HG02642 (cell line): ENCODE measurements around the gene DNAJC7.
"Not testable (repeated sequence)": the region's sequence is repeated elsewhere in the genome, so short reads cannot be mapped to it uniquely, and the experiment has no call there.

Experiments used
- ATAC-seq: cut with Tn5 transposase; IDR thresholded peaks from one replicate; pipeline ENCODE4 v1.9.1; 2021; ENCODE audit warnings: mild to moderate bottlenecking; ENCODE audit not compliant: unreplicated experiment, poor library complexity

Gene DNAJC7

DNA sequence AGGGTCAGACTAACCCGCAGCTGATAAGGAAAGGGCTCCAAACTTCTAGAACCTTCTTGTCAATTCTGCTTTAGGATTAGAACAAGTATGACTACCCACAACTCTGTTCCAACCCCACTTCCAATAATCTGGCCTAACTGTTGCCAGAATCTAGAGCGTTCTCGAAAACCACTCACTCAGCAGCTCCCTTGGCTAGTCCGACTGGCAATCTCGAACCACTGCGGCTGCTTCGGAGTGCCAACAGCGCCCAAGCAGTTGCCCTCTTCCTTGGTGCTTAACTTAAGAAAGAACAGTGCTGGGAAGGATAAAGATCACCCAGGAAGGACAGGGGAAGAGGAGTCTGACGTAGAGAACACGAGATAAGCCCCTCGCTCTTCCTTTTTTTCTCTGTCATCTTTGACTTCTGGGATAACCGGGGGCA, 818 bp downstream of the DNAJC7 start:
- ATAC-seq: no peak

DNA sequence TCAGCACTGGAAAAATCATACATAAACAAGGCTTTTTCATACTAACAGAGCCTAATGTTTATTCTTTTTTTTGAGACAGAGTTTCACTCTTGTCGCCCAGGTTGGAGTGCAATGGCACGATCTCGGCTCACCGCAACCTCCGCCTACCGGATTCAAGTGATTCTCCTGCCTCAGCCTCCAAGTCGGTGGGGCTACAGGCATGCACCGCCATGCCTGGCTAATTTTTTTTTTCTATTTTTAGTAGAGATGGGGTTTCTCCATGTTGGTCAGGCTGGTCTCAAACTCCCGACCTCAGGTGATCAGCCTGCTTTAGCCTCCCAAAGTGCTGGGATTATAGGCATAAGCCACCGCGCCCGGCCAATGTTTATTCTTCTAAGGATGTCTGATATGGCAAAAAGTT, 3.5 kb downstream of the DNAJC7 start:
- not testable (repeated sequence) for ATAC-seq

DNA sequence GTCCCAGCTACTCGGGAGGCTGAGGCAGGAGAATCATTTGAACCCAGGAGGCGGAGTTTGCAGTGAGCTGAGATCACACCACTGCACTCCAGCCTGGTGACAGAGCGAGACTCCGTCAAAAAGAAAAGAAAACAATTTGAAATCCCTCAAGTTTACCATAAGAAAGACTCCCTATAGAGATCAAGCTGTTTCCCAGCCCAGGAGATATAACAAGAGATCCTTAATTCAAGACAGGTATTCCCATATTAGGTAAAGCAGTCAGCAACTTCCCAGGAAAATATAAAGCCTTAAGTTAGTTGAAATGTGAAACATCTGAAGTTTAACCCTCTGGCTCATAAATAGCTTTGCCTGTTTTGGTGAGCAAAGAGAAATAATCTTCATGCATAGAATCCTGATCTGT, 4.9 kb downstream of the DNAJC7 start:
- not testable (repeated sequence) for ATAC-seq

DNA sequence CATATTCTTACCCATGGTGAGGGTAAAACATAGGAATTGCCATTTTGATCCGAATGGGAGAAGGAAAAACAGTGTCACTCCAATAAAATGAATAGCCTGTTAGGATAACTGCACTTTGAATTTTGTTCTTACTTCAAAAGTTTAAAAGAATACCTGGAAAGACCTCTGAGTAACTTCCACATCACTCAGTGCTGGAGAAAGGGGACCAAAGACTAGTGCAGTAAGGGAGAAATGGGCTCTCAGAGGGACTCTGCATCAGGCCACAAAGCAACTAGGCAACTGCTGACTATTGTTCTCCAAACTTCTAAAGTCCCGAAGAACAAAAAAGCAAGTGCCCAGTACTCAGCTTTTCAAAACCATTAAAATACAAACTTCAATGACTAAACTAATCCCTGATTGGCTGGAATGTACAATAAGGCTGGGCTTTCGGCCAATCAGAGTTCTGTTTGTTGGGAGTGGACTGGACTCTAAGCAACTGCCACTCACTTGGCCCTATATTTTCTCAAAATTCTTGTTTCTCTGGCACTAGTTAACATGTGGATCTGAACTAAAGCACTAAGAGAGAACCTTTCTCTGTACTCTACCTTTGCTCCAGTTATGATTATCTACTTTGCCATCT, 6.2 kb downstream of the DNAJC7 start:
- no peak for ATAC-seq

DNA sequence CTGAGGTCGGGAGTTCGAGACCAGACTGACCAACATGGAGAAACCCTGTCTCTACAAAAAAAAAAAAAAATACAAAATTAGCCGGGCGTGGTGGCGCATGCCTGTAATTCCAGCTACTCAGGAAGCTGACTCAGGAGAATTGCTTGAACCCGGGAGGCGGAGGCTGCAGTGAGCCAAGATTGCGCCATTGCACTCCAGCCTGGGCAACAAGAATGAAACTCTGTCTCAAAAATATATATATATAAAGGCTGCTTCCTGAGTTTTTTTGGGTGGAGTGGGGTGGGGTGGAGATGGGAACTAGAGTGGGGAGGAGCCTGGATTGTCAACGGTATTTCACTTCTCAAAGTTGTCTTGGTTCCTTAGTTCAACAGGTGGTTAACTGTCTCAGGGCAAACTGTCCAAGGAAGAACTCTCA, 7.0 kb downstream of the DNAJC7 start:
- ATAC-seq: not testable (repeated sequence)

DNA sequence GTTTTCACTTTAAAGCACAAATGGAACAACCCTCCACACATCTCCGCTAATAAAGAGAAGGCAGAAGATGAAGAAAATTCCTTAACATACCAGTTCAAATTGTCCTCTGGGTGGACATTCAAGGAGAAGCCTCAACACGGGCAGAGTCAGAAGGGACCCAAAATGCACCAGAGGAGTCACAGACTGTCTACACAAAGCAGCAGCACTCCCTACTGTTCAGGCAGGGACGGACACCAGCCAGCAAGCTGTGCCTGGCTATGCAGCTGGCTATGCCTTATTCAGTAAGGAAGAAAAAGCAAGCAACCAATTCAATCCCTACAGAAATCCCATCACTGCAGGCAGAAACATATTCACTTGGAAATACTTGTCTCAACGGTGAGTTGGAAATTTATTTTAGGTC, 8.1 kb downstream of the DNAJC7 start:
- ATAC-seq: no peak

DNA sequence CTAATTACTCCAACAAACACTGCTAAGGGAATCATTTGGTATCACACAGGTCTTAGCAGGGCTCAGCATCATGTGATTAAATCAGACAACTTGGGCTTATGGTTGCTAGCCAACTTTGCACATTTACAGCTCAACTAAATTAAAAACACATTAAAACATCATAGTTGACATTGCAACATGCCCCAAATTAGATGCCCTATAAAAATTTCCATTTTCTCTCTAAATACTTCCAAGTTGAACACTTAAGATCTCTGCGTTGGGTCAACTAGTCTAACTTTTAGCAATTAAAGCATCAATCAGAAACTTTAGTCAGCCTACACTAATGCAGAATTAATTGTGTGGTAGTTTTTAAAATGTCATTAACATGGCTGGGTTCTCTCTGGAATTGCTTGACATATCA, 12.1 kb downstream of the DNAJC7 start:
- ATAC-seq: no peak

DNA sequence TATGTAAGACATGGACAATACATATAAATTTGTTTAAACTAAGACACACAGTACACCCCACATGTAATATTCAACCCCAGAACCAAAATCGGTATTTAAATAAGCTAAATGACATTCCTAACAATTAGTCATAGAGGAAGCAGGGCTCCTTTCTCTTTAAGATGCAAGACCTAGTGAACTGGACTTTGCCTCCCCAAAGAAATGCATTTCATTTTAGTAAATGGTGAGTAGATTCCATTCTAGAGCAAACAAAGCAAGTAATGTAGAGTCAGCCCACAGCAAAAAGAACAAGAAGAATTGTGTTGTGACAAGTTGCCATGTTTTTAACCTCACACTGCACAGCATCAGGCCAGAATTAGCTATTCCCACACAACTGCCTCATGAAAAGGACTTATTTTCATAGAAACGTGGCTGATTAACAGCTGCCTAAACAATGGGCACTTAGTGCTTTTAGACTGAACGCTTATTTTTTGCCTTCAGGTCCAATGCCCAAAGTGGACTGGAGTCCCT, 14.4 kb downstream of the DNAJC7 start:
- ATAC-seq: no peak

DNA sequence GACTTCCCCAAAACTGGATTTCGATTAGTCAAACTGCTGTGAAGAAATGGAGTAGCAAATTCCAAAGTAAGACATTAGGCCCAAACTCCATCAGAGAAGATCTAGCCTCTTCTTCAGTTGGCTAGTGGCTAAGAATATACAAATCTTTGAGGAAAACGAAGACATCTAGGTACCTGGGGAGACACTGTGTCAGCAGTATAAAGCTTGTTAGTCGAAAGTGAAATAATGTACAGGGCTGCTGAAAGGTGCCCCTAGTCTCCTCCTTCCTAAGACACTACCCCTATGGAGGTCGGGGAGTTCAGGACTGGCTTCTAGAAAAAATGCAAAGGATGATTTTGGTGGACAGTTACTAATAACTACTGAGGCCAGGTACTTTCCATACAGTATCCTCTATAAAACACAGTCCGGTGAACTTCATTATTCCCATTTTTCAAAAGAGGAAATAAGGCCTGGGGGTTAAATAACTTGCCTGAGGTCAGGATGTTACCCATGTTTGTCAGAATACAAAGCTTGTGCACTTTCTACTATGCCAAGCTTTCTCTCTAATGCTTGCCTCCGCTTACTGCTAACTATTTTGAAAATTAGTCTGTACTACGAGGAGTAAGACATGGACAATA, 15.0 kb downstream of the DNAJC7 start:
- ATAC-seq: no peak

DNA sequence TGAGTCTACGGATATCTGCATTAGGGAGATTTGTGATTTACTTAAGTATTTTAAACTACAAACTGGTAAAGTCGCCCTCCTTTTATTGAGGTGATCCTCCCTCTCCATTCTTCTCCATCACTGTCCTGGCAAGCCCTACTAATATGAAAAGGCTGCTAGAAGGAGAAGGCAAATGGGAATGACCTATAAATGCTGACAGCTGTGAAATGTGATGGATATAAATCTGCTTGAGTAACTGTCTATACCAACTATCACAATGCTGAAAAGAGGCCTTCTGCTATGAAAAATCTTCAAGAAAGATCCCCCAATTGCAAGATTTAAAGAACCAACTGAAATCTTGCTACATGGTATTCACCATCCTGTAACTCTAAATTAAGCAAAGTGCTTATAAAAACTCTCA, 15.5 kb downstream of the DNAJC7 start:
- ATAC-seq: no peak

DNA sequence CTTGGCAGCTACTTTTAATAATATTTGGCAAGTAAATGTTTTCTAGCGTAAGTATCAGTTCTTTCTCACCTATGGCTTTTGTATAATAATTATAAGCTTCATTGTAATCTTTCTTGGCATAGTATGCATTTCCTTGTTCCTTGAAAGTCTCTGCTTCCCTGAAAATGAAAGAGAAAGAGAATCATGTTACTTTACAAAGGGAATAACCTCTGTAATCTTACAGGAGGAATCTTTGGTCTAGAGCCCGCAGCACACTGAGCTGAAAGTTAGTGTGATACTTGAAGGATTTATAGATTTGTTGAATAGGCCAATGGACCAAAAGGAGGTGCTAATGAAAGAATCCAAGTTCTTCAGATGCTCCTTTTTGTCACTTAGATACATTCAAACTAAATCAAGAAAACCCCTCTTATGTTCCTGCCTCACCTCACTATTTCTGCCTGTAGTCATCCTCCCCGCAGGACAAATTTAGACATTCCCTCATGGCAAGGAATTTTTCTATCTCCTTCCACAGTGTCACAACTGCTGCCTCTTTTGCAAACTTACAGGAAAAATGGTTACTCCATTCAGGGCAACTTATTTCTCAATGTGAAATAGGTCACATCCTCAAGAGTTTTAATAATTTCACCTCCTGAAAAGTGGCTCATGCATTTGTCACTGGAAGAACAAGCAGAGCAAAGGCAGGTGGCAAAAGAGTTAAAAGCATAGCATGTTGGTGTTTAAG, 16.7 kb downstream of the DNAJC7 start:
- ATAC-seq: no peak

DNA sequence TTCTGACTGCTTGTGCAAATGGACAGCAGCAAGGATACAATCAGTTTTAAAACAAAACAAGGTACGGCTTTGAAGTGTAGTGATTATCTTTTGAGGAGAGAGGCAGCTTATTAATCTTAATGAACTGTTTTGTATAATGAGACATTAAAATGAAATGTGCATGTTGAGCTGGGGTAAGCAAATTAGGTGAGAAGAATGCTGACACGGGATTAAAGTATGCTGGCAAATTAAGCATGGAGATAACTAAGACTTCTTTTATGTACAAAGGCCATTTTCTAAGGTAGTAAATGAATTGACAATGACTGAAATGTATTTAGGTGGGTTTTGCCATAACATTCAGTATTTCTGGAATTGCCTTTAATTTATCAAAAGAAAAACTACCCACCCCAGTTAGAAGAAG, 18.7 kb downstream of the DNAJC7 start:
- ATAC-seq: no peak

DNA sequence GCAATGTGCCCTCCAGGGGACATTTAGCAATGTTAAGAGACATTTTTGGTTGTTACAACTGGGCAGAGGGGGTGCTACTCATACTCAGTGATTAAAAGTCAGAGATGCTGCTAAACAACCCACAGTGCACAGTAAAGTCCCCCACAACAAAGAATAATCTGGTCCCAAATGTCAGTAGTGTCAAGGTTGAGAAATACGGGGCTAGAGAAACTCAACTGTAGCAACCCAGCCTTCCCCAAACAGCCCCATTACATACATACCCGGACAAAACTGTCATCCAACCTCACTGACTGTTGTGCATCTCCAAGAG, 20.4 kb downstream of the DNAJC7 start:
- no peak for ATAC-seq

DNA sequence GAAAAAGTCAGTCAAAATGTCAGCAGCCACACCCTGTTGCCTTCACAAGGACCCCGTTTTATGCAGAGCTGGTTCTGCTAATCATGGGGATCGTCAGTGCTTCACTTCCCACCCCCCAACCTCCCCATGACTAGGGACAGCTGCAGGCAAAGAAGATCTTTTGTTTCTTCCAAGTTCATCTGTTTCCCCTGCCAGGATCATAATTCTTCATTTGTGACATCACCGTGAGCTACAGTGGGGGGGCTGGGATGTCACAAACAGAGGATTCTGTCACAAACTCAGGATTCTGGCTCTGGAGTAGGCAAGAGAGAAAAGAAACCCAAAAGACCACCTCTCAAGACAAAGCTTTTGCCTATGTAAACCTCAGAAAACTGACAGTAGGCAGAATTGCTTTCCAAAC, 24.7 kb downstream of the DNAJC7 start:
- ATAC-seq: no peak

DNA sequence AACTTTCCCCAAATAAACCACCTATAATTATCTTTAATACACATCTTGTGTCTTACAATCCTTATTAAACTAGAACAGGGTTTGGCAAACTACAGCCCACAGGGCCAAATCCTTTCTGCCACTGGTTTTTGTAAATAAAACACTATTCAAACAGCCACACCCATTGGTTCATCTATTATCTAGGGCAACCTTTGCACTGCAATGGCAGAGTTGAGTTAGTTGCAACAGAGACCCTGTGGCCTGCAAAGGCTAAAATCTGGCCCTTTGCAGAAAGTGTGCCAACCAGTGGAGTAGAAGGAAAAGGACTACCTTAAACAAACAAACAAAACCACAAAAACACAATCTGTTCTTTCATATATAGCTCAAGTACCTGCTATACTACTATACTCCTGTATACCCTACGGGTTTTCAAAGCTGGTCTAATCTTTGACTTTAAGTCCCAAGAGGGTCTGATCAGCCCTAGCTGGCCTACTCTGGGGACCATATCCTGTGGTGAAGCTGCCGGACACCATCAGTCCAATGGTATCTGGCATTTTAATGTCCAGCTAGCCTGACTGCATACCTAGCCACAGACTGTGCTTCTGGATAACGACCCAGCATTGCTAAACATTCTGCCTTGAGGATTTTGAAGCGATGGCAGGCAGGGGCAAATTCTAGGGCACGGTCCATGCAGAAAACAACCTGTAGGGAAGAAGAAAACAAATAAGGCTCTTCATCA, 27.4 kb downstream of the DNAJC7 start:
- no peak for ATAC-seq

DNA sequence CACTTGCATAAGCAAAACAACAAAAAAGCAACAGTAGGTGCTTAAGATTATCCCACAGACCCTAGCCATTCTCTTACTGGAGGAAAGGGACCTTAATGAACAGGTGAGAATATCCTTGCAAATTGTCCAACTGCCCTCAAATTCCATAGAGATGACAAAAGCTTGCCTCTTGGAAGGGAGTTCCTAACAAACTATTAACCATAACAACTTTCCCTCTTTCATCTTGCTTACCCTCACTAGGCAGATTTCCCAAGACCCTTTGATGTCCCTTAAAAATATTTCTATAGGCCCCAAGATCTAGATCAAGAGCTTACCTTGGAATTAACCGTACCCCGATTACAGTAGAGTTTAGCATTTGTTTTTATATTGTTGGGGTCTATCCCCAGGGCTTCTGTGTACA, 28.8 kb downstream of the DNAJC7 start:
- ATAC-seq: no peak

DNA sequence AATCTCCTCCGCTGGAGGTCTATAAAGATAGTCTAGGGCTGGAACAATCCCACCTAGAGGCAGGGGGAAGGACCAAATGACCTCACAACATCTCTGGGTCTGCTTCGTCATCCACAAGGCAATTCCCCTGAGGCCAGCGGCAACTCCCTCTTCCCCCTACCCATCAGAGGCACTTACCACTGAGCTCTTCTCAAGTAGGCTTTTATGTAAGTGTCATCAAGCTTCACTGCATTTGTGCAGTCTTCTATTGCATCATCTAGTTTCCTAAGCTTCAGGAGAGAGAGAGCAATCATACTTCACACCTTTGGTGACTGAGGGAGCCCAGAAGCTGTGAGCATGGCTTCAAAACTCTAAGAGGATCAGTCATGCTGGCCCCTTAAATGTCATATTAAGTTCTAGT, 29.6 kb downstream of the DNAJC7 start:
- no peak for ATAC-seq

DNA sequence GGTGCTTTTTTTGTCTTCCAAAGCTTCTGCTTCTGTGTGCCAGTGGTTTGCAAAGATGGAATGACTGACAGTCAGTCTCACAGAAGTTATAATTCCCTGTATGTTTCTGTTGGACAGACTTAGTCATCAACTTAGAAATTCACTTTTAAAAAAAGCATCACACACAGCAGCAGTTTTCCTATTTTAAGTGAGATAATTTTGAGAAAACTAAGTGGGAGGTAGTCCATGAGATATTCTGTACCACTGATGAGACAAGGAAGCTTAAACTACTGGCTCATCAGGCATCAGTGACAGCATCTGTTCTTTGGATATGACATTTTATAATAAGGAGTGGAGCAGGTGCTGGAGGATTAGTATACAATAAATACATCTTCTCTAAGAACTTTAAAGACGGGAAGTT, 30.6 kb downstream of the DNAJC7 start:
- ATAC-seq: no peak

DNA sequence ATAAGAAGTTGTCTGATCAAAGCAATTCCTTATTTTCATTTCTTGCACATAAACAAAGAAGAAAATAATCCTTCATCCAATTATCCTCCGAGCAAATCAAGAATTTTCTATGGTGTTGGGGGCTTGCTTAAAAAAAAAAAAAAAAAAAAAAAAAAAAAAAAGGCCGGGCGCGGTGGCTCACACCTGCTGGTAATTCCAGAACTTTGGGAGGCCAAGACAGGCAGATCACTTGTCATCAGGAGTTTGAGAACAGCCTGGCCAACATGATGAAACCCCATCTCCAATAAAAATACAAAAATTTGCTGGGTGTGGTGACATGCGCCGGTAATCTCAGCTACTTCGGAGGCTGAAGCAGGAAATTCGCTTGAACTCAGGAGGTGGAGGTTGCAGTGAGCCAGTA, 31.3 kb downstream of the DNAJC7 start:
- ATAC-seq: no peak

DNA sequence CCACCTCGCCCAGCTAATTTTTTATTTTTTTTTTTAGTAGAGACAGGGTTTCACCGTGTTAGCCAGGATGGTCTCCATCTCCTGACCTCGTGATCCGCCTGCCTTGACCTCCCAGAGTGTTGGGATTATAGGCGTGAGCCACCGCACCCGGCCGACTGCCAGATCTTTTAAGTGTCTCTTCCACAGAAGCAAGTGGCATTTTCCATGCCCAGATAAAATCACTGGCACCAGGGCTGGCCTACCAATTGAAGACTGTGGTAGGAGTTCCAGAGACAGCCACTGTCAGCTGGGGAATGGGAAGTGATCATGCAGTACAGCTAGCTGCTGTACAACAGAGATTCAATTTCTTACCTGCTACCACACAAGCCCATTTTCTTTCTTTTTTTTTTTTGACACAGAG, 32.8 kb downstream of the DNAJC7 start:
- no peak for ATAC-seq
